Activated T-cell treated with anti-CD3 and anti-CD28 coated beads for 24 hours (primary cell): ENCODE data around the gene MYRIP.
"Not testable (repeated sequence)": the region's sequence is repeated elsewhere in the genome, so short reads cannot be mapped to it uniquely, and the experiment has no call there.

ENCODE experiments used
- DNase-seq: peaks from one replicate; pipeline ENCODE4 v3.0.0-alpha.2; 2020; ENCODE audit warnings: low read depth

Gene MYRIP

DNA sequence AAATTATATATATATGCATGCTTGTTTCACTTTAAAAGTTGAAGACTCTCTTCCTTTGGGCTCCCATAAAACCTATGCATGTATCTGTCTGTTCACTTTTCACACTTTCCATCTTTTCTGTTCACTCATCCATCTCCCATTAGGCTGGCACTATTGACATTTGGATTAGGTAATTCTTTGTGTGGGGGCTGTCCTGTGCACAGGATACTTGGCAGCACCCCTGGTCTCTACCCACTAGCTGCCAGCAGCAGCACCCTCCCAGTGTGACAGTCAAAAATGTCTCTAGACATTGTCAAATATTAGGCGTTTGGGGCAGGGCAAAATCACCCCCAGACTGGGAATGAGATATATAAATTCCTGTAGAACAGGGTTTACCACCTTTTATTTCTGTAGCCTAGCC is 427.8 kb downstream of the MYRIP start:
- DNase-seq: no peak

DNA sequence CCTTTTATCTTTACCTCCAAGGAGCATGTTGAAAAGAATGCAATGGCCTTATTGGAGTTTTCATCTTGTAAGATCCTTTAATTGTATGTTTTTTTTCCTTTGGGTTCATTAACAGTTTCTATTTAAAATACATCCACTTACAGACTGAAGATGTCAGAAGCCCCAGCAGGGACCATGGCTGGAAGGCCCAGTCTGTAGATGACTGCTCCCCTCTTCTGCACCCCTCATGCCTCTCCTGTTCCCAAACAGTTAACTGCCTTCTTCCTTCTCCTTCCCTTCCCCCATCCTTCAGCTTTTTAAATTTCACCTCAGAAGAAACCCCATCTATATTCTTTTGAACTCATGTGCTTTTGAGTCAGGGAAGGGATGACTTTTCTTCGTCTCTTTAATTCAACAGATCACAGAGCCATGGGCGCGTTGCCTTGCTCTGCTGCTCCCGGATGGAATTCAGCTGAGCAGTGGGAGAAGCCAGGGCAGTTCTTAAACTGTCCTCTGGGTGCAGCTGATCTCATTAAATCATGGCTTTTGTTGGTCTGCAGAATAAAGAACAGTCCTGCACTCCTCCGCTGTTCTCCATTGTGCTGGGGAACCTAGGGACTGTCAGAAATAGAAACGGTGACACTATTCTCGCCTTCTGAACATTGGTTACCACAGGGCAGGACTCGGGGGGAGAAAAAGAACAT is 428.6 kb downstream of the MYRIP start:
- no peak for DNase-seq

DNA sequence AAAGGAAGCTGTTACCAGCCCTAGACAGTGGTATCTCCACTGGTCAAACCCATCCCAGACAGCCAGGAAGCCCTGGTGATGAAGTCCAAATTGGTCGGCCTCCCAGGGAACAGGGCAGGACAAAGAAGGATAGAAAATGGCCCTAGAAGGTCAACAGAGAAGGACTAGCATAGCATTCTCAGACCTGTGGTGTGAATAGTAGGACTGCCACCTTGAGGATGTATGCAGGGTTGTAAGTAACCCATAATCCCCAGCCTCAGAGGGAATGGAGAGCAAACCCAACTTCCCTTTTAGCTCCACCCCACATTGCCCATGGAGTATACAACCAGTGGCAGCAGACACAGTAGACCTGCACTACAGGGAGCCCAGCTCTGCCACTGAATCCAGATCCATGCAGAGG is 431.5 kb downstream of the MYRIP start:
- no peak for DNase-seq

DNA sequence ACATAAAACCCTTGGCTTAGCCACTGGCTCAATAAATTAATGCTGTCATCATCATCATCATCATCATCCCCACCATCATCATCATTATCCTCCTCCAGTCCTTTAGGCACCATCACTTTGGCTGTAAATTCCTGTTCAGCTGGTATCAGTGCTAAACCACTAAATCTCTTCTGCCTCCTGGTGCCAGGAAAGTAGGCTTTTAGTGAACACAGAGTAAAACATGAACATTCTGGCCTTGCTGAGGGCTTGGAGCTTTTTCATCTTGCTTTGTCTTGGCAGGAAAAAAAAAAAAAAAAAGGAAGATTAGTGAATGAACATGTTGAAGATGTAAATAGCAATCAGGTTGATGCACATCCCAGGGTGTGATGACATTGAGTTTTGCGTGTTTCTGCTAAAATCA is 432.8 kb downstream of the MYRIP start:
- no peak for DNase-seq

DNA sequence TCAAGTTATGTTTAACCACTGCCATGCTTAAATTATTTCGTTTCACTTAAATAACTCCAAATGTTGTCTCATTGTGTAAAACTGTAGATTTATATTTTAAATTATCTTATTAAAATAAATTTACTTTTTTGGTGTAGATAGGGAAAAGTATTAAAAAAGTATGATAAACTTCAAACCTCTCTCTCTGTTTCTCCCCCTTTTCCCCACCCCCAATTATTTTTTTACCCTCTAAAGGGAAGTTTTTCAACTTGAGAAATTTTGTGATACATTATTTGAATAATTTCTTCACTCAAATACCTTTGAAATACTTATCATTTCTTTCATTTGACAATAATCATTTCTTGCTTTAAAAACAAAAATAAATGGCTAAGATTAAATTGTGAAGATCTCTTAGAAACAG is 433.2 kb downstream of the MYRIP start:
- DNase-seq: no peak

DNA sequence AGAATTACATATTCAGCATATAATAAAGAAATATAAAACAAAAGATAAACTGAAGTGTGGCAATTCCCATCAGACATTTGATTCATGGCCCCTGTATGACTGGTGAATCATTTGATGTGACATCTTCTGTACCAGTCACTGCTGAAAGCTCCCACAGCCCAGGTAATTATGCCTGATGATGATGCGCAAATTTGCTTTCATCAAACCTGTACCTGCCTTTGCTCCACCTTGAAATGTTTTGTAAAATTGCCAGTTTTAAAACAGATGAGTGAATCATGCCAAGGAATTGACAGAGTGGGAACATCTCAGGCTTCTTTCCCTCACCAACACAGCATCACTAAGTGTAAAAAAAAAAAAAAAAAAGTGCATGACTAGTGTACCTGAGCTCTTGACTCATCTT is 433.6 kb downstream of the MYRIP start:
- DNase-seq: no peak

DNA sequence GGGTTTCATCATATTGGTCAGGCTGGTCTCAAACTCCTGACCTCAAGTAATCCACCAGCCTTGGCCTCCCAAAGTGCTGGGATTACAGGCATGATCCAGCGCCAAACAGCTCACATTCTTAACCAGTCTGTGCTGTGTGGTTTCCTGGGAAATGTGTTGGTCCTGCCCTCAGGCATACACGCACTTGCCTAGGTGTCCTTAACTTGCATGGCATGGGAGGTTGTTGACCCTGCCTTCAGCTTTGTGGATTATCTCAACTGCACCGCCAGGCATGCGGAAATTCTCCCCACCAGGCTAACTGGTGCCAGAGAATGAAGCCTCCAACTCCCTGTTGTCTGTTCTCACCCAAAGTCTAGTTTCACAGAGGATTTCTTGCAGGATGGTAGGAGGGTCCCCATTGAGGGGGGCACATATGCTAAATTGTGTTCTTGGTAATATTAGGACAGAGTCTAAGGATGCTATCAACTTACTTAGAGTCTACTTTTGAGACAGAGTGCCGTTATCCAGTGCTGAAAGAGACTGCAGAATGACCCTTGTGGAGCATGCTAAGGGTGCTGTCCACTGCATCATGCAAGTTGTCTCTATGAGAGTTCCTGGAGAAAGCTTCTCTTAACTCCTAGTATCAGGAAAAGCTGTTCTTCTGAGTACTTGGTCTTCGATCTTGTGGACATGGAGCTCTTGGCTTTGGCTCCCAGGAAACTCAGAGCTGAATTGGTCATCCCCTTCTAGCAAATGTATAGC is 438.5 kb downstream of the MYRIP start:
- no peak for DNase-seq

GRCh38 chr3:40248591-40248990 is 439.2 kb downstream of the MYRIP start:
- DNase-seq: no peak

DNA sequence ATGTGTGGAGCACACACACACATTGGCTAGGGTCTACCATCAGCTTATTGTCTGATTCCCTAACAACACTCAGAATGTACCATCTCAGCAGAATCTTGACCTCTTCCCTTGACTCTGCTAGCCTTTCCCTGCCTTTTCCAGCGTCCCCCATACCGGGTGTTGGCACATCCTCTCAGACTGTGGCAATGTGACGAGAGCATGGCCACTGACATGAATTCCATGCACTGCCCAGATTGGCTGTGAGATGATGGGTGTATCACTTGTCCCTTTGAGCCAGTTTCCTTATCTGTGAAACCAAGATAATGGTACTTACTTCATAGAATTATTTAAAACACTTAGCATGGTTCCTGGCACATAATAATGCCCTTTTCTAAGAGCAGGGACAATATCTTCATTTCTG is 439.8 kb downstream of the MYRIP start:
- no peak for DNase-seq

- no peak for DNase-seq
Measured at GRCh38 chr3:40254491-40254890, 445.1 kb downstream of the MYRIP start.

- no peak for DNase-seq
Measured at GRCh38 chr3:40254891-40255290, 445.5 kb downstream of the MYRIP start.

GRCh38 chr3:40255532-40255931 is 446.1 kb downstream of the MYRIP start:
- DNase-seq: no peak

DNA sequence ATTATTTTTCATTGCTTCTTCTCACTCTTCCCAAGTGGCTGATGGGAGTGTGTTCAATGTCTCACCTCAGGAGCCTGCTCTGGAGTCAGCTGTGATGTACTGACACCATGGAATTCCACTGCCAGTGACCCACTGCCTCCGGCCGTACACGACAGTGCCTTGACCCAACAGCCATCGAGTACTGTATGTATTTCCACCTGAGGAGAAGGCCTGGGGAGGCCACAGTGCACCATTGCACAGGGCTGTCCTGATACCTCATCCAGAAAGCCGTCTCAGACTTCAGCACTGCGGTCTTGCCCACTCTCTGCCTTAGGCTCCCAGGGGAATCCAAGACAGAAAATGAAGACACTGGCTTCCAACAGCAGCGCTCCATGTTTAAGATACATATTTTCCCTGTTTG is 448.7 kb downstream of the MYRIP start:
- DNase-seq: no peak

DNA sequence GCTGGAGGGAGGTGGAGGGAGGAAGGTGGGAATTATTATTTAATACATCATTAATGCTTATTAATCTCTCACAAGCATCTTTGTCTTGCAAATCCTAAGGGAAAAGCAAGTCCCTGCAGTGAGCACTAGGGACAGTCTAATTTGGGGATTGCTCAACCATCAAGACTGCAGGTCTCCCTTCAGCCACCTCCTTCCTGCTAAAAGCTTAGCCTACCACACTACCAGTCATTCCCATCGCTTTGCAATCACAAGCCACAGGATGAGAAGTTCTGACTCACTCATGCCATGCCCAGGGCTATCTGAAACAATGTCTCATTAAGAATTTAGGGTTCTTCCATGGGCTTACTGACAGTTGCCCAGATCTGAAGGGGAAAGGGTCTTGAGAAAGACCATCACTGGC is 449.1 kb downstream of the MYRIP start:
- DNase-seq: no peak

DNA sequence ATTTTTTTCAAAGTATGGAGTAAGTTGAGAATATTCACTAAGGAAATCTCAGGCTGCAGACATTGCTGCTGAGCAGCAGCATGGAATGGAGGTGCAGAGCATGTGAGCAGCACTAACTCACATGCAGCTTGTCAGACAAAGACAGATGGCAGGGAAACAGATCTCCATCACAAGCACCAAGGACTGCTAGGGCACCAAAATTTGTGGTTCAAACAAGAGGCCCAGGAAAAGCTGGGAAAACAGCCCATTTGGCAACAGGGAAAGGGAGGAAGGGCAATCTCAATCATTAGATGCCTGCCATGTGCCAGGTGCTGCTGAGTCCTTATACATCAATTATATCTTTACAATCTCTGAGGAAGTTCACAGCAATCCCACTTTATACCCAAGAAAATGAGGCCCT is 452.9 kb downstream of the MYRIP start:
- DNase-seq: no peak

- no peak for DNase-seq
Measured at GRCh38 chr3:40264451-40264850, 455.0 kb downstream of the MYRIP start.

GRCh38 chr3:40265181-40265580 is 455.8 kb downstream of the MYRIP start:
- DNase-seq: no peak

GRCh38 chr3:40267937-40268724 is 458.7 kb downstream of the MYRIP start:
- no peak for DNase-seq

DNA sequence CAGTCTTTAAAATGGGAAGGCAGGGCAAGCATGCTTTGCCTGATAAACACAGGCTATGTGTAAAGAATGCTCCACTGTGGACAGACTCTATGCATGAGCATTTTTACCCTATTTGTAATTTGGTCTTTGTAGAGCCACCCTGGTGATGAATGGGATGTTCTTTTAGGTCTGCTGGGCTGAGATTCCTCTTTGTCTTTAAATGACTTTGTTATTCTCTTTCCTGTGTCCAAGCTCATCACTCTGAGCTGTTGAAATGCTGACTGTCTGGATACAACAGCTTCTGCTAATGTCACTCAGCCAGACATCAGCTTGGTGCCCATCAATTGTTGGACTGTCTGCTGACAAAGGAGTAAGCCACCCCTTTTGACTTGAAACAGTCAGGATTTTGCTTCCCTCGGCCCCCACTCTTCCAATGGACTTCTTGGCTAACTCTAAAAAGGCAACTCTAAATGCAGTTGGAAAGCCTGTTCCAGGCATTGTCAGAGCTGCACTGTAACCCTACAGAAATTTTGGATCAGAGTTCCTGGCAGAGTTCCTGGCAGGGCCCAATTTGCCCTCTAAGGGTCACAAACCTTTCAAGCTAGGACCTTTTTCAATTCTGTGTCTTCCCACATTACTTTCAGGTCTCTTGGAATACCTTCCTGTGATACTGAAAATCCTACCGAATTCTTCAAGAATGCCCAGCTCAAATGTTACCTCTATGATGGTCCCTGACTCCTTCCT is 459.6 kb downstream of the MYRIP start:
- DNase-seq: no peak

DNA sequence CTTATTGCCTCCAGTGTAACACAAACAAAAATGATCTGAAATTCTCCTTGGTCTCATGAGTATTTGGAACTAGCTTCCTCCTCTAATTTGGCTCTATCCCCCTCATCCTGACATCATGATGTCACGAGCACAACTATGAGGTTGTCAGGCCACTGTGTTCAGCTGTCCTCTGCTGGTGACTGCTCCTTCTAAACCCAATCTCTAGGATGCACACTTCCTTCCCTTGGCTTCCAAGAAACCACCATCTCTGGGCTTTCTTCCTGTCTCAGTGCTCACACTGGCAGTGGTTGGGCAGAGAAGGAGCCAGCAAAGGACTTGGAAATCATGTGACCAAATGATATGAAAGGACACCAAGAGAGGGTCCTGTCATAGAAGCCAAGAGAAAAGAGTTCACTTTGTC is 469.4 kb downstream of the MYRIP start:
- DNase-seq: no peak

GRCh38 chr3:40281995-40282394 is 472.6 kb downstream of the MYRIP start:
- no peak for DNase-seq

DNA sequence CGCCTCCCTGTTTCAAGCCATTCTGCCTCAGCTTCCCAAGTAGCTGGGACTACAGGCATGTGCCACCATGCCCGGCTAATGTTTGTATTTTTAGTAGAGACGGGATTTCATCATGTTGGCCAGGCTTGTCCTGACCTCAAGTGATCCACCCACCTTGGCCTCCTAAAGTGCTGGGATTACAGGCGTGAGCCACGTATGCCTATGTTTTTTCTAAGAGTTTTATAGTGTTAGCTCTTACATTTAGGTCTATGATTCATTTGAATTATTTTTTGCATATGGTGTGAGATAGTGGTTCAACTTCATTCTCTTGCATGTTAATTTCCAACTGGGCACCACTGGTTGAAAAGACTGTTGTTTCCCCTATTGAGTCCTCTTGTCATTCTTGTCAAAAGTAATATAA is 473.6 kb downstream of the MYRIP start:
- DNase-seq: not testable (repeated sequence)
